GM23338 (cell line): ENCODE data around the gene MRM2. TPM values are rescaled to one million over a fixed set of nuclear protein-coding genes. Genes with fewer than 3 reads are reported as not detected.

ENCODE experiments used
- ATAC-seq: fragments of 200-7000 bp; cut with Tn5 transposase; 3 replicates; pipeline ENCODE4 v1.9.1; 2020
- DNase-seq: peaks from one replicate; pipeline ENCODE4 v3.0.0-alpha.2; 2015; ENCODE audit warnings: low spot score
- H2AFZ ChIP-seq: fragments of 200-600 bp; sonication (generic); 2 replicates; pipeline ENCODE4 v1.8.0; 2016; ENCODE audit warnings: antibody characterized with exemption, mild to moderate bottlenecking, moderate library complexity
- H3F3A ChIP-seq: fragments of 200-600 bp; sonication (generic); replicated peaks from 2 replicates; pipeline ENCODE4 v1.8.0; 2017; ENCODE audit warnings: antibody characterized with exemption, mixed run types, low read depth
- H3K27ac ChIP-seq: fragments of 200-600 bp; sonication (generic); 2 replicates; pipeline ENCODE4 v1.6.1; 2016; ENCODE audit warnings: low read depth
- H3K27me3 ChIP-seq: fragments of 200-600 bp; sonication (generic); 2 replicates; pipeline ENCODE4 v1.8.0; 2016; ENCODE audit warnings: mild to moderate bottlenecking, mixed run types, moderate library complexity; ENCODE audit not compliant: insufficient read depth
- H3K36me3 ChIP-seq: fragments of 200-600 bp; sonication (generic); 2 replicates; pipeline ENCODE4 v1.8.0; 2016; ENCODE audit warnings: mild to moderate bottlenecking; ENCODE audit not compliant: insufficient read depth
- H3K4me1 ChIP-seq: fragments of 200-600 bp; sonication (generic); 2 replicates; pipeline ENCODE4 v1.8.0; 2016; ENCODE audit warnings: mild to moderate bottlenecking, moderate library complexity; ENCODE audit not compliant: insufficient read depth
- H3K4me2 ChIP-seq: fragments of 200-600 bp; sonication (generic); 2 replicates; pipeline ENCODE4 v1.7.1; 2017; ENCODE audit warnings: mixed run types
- H3K4me3 ChIP-seq: fragments of 200-600 bp; sonication (generic); 2 replicates; pipeline ENCODE4 v1.6.1; 2016; ENCODE audit warnings: mixed run types
- H3K79me2 ChIP-seq: fragments of 200-600 bp; sonication (generic); replicated peaks from 2 replicates; pipeline ENCODE4 v1.8.0; 2017; ENCODE audit warnings: mild to moderate bottlenecking; ENCODE audit not compliant: insufficient read depth
- H3K9me2 ChIP-seq: fragments of 200-600 bp; sonication (generic); 2 replicates; pipeline ENCODE4 v1.8.0; 2017; ENCODE audit not compliant: insufficient read depth
- H4K20me1 ChIP-seq: fragments of 200-600 bp; sonication (generic); replicated peaks from 2 replicates; pipeline ENCODE4 v1.8.0; 2017; ENCODE audit warnings: mild to moderate bottlenecking; ENCODE audit not compliant: insufficient read depth
- H3K27ac Mint-ChIP-seq: 2 replicates; pipeline ENCODE4 v1.8.0; 2020; ENCODE audit warnings: inconsistent platforms, mild to moderate bottlenecking, moderate library complexity, mixed read lengths
- H3K27me3 Mint-ChIP-seq: 3 replicates; pipeline ENCODE4 v1.8.0; 2022; ENCODE audit warnings: low read depth, mild to moderate bottlenecking, moderate library complexity, mixed read lengths, inconsistent platforms; ENCODE audit not compliant: insufficient read depth, poor library complexity
- H3K36me3 Mint-ChIP-seq: 3 replicates; pipeline ENCODE4 v1.8.0; 2021; ENCODE audit warnings: low read depth, mild to moderate bottlenecking, inconsistent platforms, moderate library complexity, mixed read lengths
- H3K4me1 Mint-ChIP-seq: 3 replicates; pipeline ENCODE4 v1.8.0; 2020; ENCODE audit warnings: mild to moderate bottlenecking, inconsistent platforms, mixed read lengths
- H3K4me3 Mint-ChIP-seq: 3 replicates; pipeline ENCODE4 v1.8.0; 2021; ENCODE audit warnings: moderate library complexity, mild to moderate bottlenecking, inconsistent platforms, mixed read lengths
- H3K9me3 Mint-ChIP-seq: 3 replicates; pipeline ENCODE4 v1.8.0; 2020; ENCODE audit warnings: moderate library complexity, mild to moderate bottlenecking, inconsistent platforms, mixed read lengths
- ETS1 ChIP-seq: IDR thresholded peaks from 2 replicates; pipeline ENCODE4 v1.6.1; 2016; ENCODE audit warnings: antibody characterized with exemption
- EZH2phosphoT487 ChIP-seq: fragments of 200-600 bp; sonication (generic); IDR thresholded peaks from one replicate; pipeline ENCODE4 v1.8.1; 2018; ENCODE audit warnings: antibody characterized with exemption; ENCODE audit not compliant: unreplicated experiment
- NANOG ChIP-seq: IDR thresholded peaks from 2 replicates; pipeline ENCODE4 v1.6.1; 2016; ENCODE audit warnings: antibody characterized with exemption, borderline replicate concordance
- POLR2AphosphoS5 ChIP-seq: IDR thresholded peaks from 2 replicates; pipeline ENCODE4 v1.6.1; 2016; ENCODE audit warnings: antibody characterized with exemption, low read depth
- REST ChIP-seq: IDR thresholded peaks from one replicate; pipeline ENCODE4 v1.6.1; 2018; ENCODE audit warnings: antibody characterized with exemption; ENCODE audit not compliant: unreplicated experiment
- STAT1 ChIP-seq: IDR thresholded peaks from one replicate; pipeline ENCODE4 v1.6.1; 2016; ENCODE audit warnings: antibody characterized with exemption; ENCODE audit not compliant: unreplicated experiment
- ZNF331 ChIP-seq: fragments of 250-450 bp; sonication (Bioruptor Pico); IDR thresholded peaks from 2 replicates; pipeline ENCODE4 v1.5.0; 2020; ENCODE audit warnings: low read depth, mild to moderate bottlenecking, moderate library complexity
- polyA plus RNA-seq: library from polyadenylated mRNA; unstranded; fragments of >200 nt; fragmentation: Nextera tagmentation; extraction: Ambion mirVana; gene quantifications from 2 replicates; pipeline ENCODE4 v1.2.1, GENCODE V29; 2016
- total RNA-seq: library from RNA; depleted of rRNA; stranded (reverse); fragments of >200 nt; shearing (Covaris generic); gene quantifications from 2 replicates; pipeline ENCODE4 v1.2.3, GENCODE V29; 2014

MRM2 gene
- total and polyA plus RNA-seq, 2 experiments from 2014 or later: 30.0 to 37.8 TPM

GRCh38 chr7:2199956-2200583 lies 41.9 kb downstream of the MRM2 start (continued):
- no peak for TF ChIP-seq ZNF331
- no peak for TF ChIP-seq NANOG
- no peak for TF ChIP-seq REST

GRCh38 chr7:2199528-2199927 lies 42.5 kb downstream of the MRM2 start:
- peaks cover 11% of the 10 kb centered on the region for H3K36me3 ChIP-seq
- Mint-ChIP-seq H3K9me3 (peaks cover 8% of the 10 kb centered on the region; the same call in 2 of the 3 replicates), H3K27ac (no peak overlapping the region), H3K4me3 (no peak overlapping the region), H3K27me3 (peaks cover 10% of the 10 kb centered on the region), H3K4me1 (no peaks in the 10 kb centered on the region; the same call in 2 of the 3 replicates), H3K36me3 (peaks cover 50% of the 10 kb centered on the region)
- no peak overlapping the region for H2AFZ ChIP-seq
- ATAC-seq: no peak
- H3K27ac ChIP-seq: no peak overlapping the region
- TF ChIP-seq STAT1 (no peak), ETS1 (no peak), EZH2phosphoT487 (no peak), ZNF331 (no peak)
- H3K4me1 ChIP-seq: no peaks in the 10 kb centered on the region
- H3K4me2 ChIP-seq: no peak overlapping the region
- peaks cover 6% of the 10 kb centered on the region; the same call in 1 of the 2 replicates for H4K20me1 ChIP-seq
- no peaks in the 10 kb centered on the region for H3K9me2 ChIP-seq
- no peaks in the 10 kb centered on the region for H3K27me3 ChIP-seq
- DNase-seq: no peak
- H3F3A ChIP-seq: no peaks in the 10 kb centered on the region
- peaks cover 11% of the 10 kb centered on the region; the same call in 1 of the 2 replicates for H3K79me2 ChIP-seq
- no peak overlapping the region for H3K4me3 ChIP-seq

DNA sequence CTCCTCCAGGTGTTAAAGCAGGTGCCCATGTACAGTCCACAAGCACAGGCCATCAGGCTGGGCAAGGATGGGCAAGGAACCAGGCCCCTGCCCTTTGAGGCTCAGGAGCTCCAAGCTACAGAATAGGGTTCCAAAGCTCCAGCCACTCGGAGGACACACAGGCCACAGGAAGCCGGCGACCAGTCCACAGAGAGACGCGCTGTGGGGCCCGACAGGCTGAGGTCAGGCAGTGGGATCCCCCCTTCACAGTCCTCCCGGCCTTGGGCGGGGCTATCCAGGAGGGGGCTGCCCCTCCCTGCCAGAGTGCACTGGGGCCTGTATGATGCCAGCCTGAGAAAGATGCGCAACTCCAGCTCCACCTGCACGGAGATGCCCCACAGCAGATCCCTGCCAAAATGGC lies 43.2 kb downstream of the MRM2 start:
- peaks cover 8% of the 10 kb centered on the region; the same call in 2 of the 3 replicates for H3K9me3 Mint-ChIP-seq
- Histone ChIP-seq H4K20me1 (0 out of 2 replicates have a peak, but pooled peaks cover 6% of the 10 kb centered on the region), H3K4me3 (no peak overlapping the region), H3K79me2 (peaks cover 9% of the 10 kb centered on the region; the same call in 1 of the 2 replicates), H3K4me1 (no peaks in the 10 kb centered on the region), H2AFZ (no peak overlapping the region), H3K36me3 (peaks cover 11% of the 10 kb centered on the region), H3F3A (no peaks in the 10 kb centered on the region), H3K4me2 (no peak overlapping the region), H3K27me3 (no peaks in the 10 kb centered on the region), H3K9me2 (no peaks in the 10 kb centered on the region), H3K27ac (no peak overlapping the region)
- H3K27me3 Mint-ChIP-seq: peaks cover 10% of the 10 kb centered on the region
- no peak overlapping the region for H3K4me3 Mint-ChIP-seq
- no peak overlapping the region for H3K27ac Mint-ChIP-seq
- DNase-seq (no peak), ATAC-seq (no peak)
- TF ChIP-seq POLR2AphosphoS5 (no peak), STAT1 (no peak), REST (no peak)
- H3K36me3 Mint-ChIP-seq: peaks cover 53% of the 10 kb centered on the region
- H3K4me1 Mint-ChIP-seq: no peaks in the 10 kb centered on the region
